H7 (cell line): Measurements from ENCODE around the gene PDRG1. TPM values are rescaled to one million over a fixed set of nuclear protein-coding genes. Genes with fewer than 3 reads are reported as not detected.
A peak's percentile ranks its signal among the peaks of the same experiment; 100 is the strongest.
"Not testable (repeated sequence)": the region's sequence is repeated elsewhere in the genome, so short reads cannot be mapped to it uniquely, and the experiment has no call there.

Source experiments
- DNase-seq: peaks from one replicate; pipeline ENCODE4 v3.0.0; 2012
- H3K27me3 ChIP-seq: 2 replicates; pipeline ENCODE4 v1.6.0; 2011; ENCODE audit warnings: mild to moderate bottlenecking, low read length; ENCODE audit not compliant: control insufficient read depth, insufficient read depth
- H3K36me3 ChIP-seq: replicated peaks from 2 replicates; pipeline ENCODE4 v1.5.1; 2011; ENCODE audit warnings: low read length; ENCODE audit not compliant: control insufficient read depth, insufficient read depth
- H3K4me3 ChIP-seq: 2 replicates; pipeline ENCODE4 v1.5.1; 2011; ENCODE audit warnings: low read depth, mild to moderate bottlenecking, control low read depth, low read length, moderate library complexity; ENCODE audit not compliant: insufficient read depth
- total RNA-seq: library from RNA; depleted of rRNA; stranded (reverse); fragments of >200 nt; shearing (Covaris generic); gene quantifications from 2 replicates; pipeline ENCODE4 v1.2.3, GENCODE V29; 2014

Gene PDRG1
- total RNA-seq, 1 experiment from 2014 or later: 8.4 TPM

- no peak overlapping the region for H3K4me3 ChIP-seq
- DNase-seq: no peak
- H3K27me3 ChIP-seq: no peaks in the 10 kb centered on the region
- no peaks in the 10 kb centered on the region for H3K36me3 ChIP-seq
Observed at GRCh38 chr20:31925631-31926030, 26.2 kb downstream of the PDRG1 start.

- H3K4me3 ChIP-seq: no peak overlapping the region
- H3K27me3 ChIP-seq: no peaks in the 10 kb centered on the region
- no peak for DNase-seq
- no peaks in the 10 kb centered on the region for H3K36me3 ChIP-seq
Observed at GRCh38 chr20:31924561-31924960, 27.3 kb downstream of the PDRG1 start.

DNA sequence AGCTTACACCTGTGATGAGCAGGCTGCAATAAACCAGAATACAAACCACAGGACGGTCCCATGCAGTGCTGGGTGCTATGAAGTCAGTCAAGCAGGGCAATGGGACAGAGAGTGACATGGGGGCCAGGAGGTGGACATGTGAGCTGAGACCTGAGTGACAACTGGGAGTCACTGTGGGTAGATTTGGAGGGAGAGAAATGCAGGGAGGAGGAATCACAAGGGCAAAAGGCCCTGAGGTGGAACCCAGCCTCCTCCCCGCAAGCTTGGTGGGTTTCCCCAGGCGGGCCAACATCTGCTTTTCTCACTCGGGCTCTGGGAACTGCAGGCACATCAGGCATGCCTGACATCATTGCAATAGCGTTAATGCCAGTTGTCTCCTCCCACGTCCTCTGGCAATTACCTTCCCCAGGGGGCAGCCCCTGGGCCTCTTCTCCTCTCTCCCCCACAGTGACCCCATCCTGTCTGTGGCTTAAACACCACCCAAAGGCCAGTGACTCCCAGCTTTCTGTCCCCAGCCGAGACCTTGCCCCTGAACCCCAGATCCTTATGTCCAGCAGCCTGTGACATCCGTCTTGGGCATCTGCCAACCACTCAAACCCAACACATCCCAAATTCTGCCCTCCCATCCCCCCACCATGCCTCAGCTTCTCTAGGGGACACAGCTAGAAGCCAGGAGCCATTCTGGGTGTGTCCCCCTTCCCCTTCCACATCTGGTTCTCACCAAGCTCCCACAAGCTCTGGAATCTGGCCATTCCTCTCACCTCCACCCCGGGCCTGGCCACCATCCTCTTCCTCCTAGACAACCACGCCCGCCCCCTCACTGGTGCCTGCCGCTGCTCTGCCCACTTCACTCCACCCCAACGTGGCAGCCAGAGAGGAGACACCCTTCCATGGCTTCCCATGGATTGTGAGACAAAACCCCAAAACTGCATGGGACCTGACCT, 28.2 kb downstream of the PDRG1 start:
- H3K4me3 ChIP-seq: no peak overlapping the region
- H3K36me3 ChIP-seq: no peaks in the 10 kb centered on the region
- DNase-seq: no peak
- H3K27me3 ChIP-seq: no peaks in the 10 kb centered on the region

DNA sequence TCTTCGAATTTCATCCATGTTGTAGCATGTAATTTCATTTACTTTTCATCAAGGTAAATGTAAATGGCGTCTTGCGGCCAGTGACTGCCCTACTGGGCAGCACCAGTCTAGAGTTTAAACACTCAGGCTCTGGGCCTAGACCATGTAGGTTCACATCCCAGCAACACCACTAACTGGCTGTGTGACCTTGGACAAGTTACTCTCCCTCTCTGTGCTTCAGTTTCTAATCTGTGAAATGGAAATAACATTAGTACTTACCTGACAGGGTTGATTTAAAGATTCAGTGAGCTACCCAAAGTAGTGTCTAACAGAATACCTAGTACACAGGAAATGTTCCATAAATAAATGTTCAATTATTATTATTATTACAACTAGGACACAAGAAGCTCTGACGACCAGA, 29.3 kb downstream of the PDRG1 start:
- DNase-seq: no peak

GRCh38 chr20:31922181-31922580, 29.7 kb downstream of the PDRG1 start:
- Histone ChIP-seq H3K27me3 (no peaks in the 10 kb centered on the region), H3K4me3 (no peak overlapping the region), H3K36me3 (no peaks in the 10 kb centered on the region)
- DNase-seq: no peak

More for the DNA sequence above, 29.3 kb downstream of the PDRG1 start:
- Histone ChIP-seq H3K4me3 (no peak overlapping the region), H3K27me3 (no peaks in the 10 kb centered on the region), H3K36me3 (no peaks in the 10 kb centered on the region)

- not testable (repeated sequence) for DNase-seq, H3K36me3 ChIP-seq, H3K4me3 ChIP-seq, H3K27me3 ChIP-seq
Observed at GRCh38 chr20:31921480-31921879, 30.4 kb downstream of the PDRG1 start.

GRCh38 chr20:31920275-31920855, 31.5 kb downstream of the PDRG1 start:
- Histone ChIP-seq H3K27me3 (no peaks in the 10 kb centered on the region), H3K4me3 (no peak overlapping the region), H3K36me3 (no peaks in the 10 kb centered on the region)
- peak; percentile 83 for DNase-seq

DNA sequence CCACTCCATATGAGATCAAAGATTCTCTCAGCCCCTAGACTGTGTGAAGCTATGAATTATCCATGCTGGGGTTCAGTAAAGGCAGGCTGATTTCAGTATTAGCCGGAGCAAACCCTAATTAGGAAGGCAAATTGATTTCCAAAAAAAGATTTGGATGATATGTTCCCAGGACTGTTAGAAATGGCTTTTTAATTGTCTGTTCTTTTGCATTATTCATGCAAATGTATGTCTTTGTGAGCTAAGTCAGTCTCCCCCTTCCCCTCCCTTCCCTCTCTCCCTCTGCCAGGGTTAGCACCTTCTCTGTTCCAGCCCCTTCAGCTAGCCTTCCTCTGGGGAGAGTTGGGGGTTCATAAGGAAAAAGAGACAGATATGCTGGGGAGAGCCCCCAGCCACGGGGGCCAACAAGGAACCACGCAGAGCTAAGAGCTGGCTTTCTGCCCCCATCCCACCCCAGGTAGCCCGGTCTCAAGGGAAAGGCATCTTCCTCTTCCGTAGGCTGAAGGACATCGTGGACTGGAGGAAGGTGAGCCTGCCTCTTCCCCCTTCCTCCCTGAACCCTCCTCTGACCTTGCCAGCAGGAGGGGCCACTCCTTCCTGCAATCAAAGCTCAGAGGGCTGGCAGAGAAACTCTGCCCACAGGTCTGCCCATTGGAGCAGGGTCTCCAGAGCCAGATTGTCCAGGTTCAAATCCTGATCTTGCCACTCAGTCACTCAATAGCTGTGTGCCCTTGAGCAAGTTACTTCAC, 32.3 kb downstream of the PDRG1 start:
- H3K36me3 ChIP-seq: no peaks in the 10 kb centered on the region
- H3K27me3 ChIP-seq: no peaks in the 10 kb centered on the region
- no peak overlapping the region for H3K4me3 ChIP-seq
- peak; percentile 69 for DNase-seq

DNA sequence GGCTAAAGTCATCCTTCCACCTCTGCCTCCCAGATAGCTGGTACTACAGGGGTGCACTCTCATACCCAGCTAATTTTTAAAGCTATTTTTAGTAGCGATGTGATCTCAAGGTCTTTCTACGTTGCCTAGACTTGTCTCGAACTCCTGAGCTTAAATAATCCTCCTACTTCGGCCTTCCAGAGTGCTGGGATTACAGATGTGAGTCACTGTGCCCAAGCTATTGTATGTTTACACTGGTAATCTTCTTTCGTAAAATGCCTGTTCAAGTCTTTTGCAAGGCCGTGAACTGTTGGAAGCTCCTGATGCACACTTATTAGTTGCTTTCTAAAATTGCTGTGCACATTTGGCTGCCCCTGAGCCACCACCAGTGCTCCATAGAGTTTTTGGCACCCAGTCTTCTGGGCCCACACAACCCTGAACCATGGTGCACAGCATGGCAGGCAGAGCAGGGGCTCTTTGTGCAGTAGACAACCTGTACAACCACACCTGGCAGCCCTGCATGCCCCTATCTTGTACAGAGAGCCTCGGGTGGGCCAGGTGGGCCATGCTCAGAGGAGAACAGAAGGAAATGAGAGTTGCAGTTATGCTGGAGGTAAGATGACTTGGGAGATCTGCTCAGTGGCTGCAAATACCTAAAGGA, 33.3 kb downstream of the PDRG1 start:
- DNase-seq: no peak
- Histone ChIP-seq H3K27me3 (no peaks in the 10 kb centered on the region), H3K36me3 (no peaks in the 10 kb centered on the region), H3K4me3 (no peak overlapping the region)

DNA sequence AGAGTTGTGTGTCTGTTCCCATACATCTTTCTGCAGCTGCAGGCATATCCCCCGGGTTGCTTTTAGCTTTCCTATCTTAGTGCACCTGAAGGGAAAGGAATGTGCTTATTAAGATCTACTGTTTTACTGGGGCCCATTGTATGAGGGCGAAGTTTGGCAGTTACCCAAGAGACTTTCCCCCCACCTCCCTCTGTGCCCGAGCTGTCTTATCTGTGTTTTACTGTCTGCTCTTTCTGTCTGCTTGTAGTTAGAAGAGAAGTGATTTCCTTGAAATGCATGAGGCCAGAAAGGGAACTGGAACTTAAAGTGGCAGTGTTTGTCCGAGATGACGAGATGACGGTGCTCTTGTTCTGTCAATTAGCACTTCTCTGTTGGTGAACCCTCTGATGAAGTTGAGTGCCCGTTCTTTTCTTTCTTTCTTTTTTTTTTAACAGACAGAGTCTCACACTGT, 33.9 kb downstream of the PDRG1 start:
- H3K36me3 ChIP-seq, H3K4me3 ChIP-seq, DNase-seq, H3K27me3 ChIP-seq: not testable (repeated sequence)

- DNase-seq: no peak
- Histone ChIP-seq H3K27me3 (no peaks in the 10 kb centered on the region), H3K4me3 (no peak overlapping the region), H3K36me3 (no peaks in the 10 kb centered on the region)
Observed at GRCh38 chr20:31916708-31917107, 35.1 kb downstream of the PDRG1 start.

GRCh38 chr20:31915491-31916280, 36.2 kb downstream of the PDRG1 start:
- Histone ChIP-seq H3K27me3 (no peaks in the 10 kb centered on the region), H3K4me3 (no peak overlapping the region), H3K36me3 (no peaks in the 10 kb centered on the region)
- no peak for DNase-seq

- H3K27me3 ChIP-seq: no peaks in the 10 kb centered on the region
- H3K36me3 ChIP-seq: no peaks in the 10 kb centered on the region
- no peak overlapping the region for H3K4me3 ChIP-seq
- no peak for DNase-seq
Observed at GRCh38 chr20:31914170-31914569, 37.7 kb downstream of the PDRG1 start.
